ENCODE results near the gene STT3A.
A peak's percentile ranks its signal among the peaks of the same experiment; 100 is the strongest.

The STT3A gene

DNA sequence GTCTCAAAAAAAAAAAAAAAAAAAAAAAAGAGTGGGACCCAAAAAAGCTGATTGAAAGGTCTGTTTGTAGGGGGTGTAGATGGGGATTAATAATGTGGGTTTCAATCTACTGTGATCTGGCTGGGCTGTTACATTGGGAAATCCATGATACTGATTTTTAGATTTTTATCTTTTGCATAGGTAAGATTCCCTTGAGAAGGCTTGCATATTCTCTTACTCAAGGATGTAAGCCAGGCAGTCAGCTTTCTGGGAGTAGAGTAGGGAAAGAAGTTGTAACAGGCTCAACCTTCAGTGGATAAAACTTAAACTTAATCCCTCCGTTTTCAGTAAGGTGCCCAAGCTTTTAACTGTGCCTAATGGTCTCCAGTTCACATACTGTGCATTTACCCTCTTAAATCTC is 30.4 kb downstream of the STT3A start:
- Histone ChIP-seq H3K4me3 (ENCODE audit: low read length) (no peak overlapping the region), H3K4me2 (ENCODE audit: low read length) (no peak overlapping the region), H3K27me3 (ENCODE audit: low read depth, low read length) (no peaks in the 10 kb centered on the region), H3K36me3 (replicated peaks; ENCODE audit: low read depth, low read length) (peaks cover 46% of the 10 kb centered on the region), H2AFZ (ENCODE audit: low read depth, low read length) (no peak overlapping the region), H3K27ac (ENCODE audit: low read length) (no peak overlapping the region), H3K4me1 (ENCODE audit: low read length) (peaks cover 14% of the 10 kb centered on the region), H3K79me2 (ENCODE audit: low read length) (peaks cover 31% of the 10 kb centered on the region), H3K9ac (ENCODE audit: low read length) (no peak overlapping the region), H3K9me3 (ENCODE audit: insufficient read depth, low read length) (no peaks in the 10 kb centered on the region), H4K20me1 (ENCODE audit: insufficient read depth, low read length) (0 out of 2 replicates have a peak, but pooled peaks cover 6% of the 10 kb centered on the region)
- TF ChIP-seq, protein P1, sequence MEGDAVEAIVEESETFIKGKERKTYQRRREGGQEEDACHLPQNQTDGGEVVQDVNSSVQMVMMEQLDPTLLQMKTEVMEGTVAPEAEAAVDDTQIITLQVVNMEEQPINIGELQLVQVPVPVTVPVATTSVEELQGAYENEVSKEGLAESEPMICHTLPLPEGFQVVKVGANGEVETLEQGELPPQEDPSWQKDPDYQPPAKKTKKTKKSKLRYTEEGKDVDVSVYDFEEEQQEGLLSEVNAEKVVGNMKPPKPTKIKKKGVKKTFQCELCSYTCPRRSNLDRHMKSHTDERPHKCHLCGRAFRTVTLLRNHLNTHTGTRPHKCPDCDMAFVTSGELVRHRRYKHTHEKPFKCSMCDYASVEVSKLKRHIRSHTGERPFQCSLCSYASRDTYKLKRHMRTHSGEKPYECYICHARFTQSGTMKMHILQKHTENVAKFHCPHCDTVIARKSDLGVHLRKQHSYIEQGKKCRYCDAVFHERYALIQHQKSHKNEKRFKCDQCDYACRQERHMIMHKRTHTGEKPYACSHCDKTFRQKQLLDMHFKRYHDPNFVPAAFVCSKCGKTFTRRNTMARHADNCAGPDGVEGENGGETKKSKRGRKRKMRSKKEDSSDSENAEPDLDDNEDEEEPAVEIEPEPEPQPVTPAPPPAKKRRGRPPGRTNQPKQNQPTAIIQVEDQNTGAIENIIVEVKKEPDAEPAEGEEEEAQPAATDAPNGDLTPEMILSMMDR (IDR thresholded peaks at IDR 0.05; ENCODE audit: low read depth, low read length) = no peak
- TF ChIP-seq EZH2phosphoT487 (IDR thresholded peaks at IDR 0.05; ENCODE audit: low read depth) = no peak

DNA sequence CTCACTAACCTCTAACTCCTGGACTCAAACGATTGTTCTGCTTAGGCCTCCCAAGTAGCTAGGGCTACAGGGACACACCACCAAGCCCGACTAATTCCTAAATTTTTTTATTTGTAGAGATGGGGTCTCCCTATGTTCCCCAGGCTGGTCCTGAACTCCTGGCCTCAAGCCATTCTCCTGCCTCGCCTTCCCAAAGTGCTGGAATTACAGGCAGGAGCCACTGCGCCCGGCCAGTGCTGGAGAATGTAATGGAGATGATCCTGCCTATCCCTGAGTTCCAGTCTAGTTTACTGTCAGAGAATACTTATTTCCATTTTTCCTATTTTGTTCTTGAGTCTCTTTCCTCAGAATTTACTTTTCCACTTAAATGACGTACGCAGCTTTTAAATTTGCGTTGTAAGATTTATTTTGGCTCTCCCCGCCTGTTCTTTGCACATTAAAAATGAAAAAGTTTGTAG is 32.1 kb downstream of the STT3A start, which contains the start of gene CHEK1:
Gene CHEK1, plus strand, starts transcription at position 408 of the 458 bp plus-strand sequence. CDS start 1,606 bp downstream, outside the sequence.
- peak within 1 kb of the TSS; percentile 87 for H3K4me2 ChIP-seq (ENCODE audit: low read length)
- TF ChIP-seq EZH2phosphoT487 (IDR thresholded peaks at IDR 0.05; ENCODE audit: low read depth) = no peak
- TF ChIP-seq, protein P1 (IDR thresholded peaks at IDR 0.05; ENCODE audit: low read depth, low read length) = no peak
- no peaks in the 10 kb centered on the region for H3K9me3 ChIP-seq (ENCODE audit: insufficient read depth, low read length)
- peaks cover 43% of the 10 kb centered on the region for H3K36me3 ChIP-seq (replicated peaks; ENCODE audit: low read depth, low read length)
- H3K4me3 ChIP-seq (ENCODE audit: low read length) = peak within 1 kb of the TSS; percentile 93
- H3K9ac ChIP-seq (ENCODE audit: low read length) = peak within 1 kb of the TSS; percentile 93
- H3K27ac ChIP-seq (ENCODE audit: low read length) = peak within 1 kb of the TSS; percentile 86
- peaks cover 46% of the 10 kb centered on the region for H3K79me2 ChIP-seq (ENCODE audit: low read length)
- peaks cover 14% of the 10 kb centered on the region for H3K4me1 ChIP-seq (ENCODE audit: low read length)
- peak within 1 kb of the TSS; percentile 68 for H2AFZ ChIP-seq (ENCODE audit: low read depth, low read length)
- no peaks in the 10 kb centered on the region for H3K27me3 ChIP-seq (ENCODE audit: low read depth, low read length)
- 0 out of 2 replicates have a peak, but pooled peaks cover 6% of the 10 kb centered on the region for H4K20me1 ChIP-seq (ENCODE audit: insufficient read depth, low read length)

DNA sequence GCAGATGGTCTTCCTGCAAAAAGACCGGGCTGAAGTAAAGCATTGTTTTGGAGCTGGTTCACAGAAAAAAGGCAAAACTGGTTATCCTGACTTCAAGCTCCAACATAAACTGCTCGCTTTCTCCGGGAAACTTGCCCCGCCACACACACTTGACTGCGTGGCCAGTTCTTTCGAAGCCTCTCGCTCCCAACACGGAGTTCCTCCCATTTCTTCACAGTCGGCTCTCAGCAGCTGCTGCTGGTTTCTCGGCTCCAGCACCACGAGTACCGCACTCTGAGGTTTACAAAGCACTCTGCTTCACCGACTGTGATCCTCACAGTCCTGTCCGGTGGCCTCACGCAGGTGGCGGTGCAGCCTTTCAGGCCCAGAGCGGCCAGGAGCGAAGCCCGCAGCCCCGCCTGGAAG is 32.6 kb downstream of the STT3A start:
- H3K36me3 ChIP-seq (replicated peaks; ENCODE audit: low read depth, low read length) = peaks cover 42% of the 10 kb centered on the region
- peaks cover 50% of the 10 kb centered on the region for H3K79me2 ChIP-seq (ENCODE audit: low read length)
- H3K9me3 ChIP-seq (ENCODE audit: insufficient read depth, low read length) = no peaks in the 10 kb centered on the region
- no peaks in the 10 kb centered on the region for H3K27me3 ChIP-seq (ENCODE audit: low read depth, low read length)
- H4K20me1 ChIP-seq (ENCODE audit: insufficient read depth, low read length) = 0 out of 2 replicates have a peak, but pooled peaks cover 6% of the 10 kb centered on the region
- peak overlapping the region; percentile 68 for H2AFZ ChIP-seq (ENCODE audit: low read depth, low read length)
- H3K9ac ChIP-seq (ENCODE audit: low read length) = peak overlapping the region; percentile 93
- peak overlapping the region; percentile 87 for H3K4me2 ChIP-seq (ENCODE audit: low read length)
- peaks cover 14% of the 10 kb centered on the region for H3K4me1 ChIP-seq (ENCODE audit: low read length)
- peak overlapping the region; percentile 93 for H3K4me3 ChIP-seq (ENCODE audit: low read length)
- no peak for TF ChIP-seq EZH2phosphoT487 (IDR thresholded peaks at IDR 0.05; ENCODE audit: low read depth)
- TF ChIP-seq, protein P1 (IDR thresholded peaks at IDR 0.05; ENCODE audit: low read depth, low read length) = no peak
- peak overlapping the region; percentile 86 for H3K27ac ChIP-seq (ENCODE audit: low read length)

DNA sequence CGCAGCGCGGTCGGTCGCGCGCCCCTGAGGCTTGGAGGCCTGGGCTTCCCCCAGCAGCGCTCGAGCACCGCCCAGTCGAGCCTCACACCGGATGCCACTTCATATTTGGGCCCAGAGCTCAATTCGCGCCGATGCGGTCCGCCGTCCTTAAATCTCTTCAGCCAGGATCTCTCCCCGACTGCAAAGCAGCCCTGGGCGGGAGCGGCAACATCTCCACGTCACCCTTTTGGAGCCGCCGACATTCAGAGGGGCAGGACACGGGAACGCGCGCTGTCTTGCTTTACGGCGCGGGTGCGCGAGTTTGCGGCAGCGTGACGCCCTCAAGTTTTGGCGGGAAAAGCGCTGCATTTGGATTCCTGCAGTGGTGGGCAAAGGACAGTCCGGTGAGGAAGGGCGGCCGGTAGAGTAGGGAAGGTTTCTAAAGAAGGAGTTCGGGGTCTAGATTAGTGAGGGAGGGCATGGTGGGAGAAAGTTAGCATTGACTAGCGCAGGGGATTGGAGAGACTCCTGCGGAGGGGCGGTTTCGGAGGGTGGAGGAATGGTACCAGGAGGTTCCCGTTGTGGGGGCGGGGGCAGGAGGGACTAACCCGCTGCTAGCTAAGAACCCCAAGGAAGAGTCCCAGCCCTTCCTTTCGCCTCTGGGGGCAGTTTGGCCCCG is 33.1 kb downstream of the STT3A start:
- Histone ChIP-seq H3K4me2 (ENCODE audit: low read length) (peak overlapping the region; percentile 87), H3K27ac (ENCODE audit: low read length) (peak overlapping the region; percentile 86), H3K27me3 (ENCODE audit: low read depth, low read length) (no peaks in the 10 kb centered on the region), H4K20me1 (ENCODE audit: insufficient read depth, low read length) (0 out of 2 replicates have a peak, but pooled peaks cover 6% of the 10 kb centered on the region), H3K4me3 (ENCODE audit: low read length) (peak overlapping the region; percentile 93), H3K4me1 (ENCODE audit: low read length) (peaks cover 14% of the 10 kb centered on the region), H3K9me3 (ENCODE audit: insufficient read depth, low read length) (no peaks in the 10 kb centered on the region), H3K36me3 (replicated peaks; ENCODE audit: low read depth, low read length) (peaks cover 38% of the 10 kb centered on the region), H3K9ac (ENCODE audit: low read length) (peak overlapping the region; percentile 93), H2AFZ (ENCODE audit: low read depth, low read length) (peak overlapping the region; percentile 68), H3K79me2 (ENCODE audit: low read length) (peaks cover 54% of the 10 kb centered on the region)
- TF ChIP-seq, protein P1 (IDR thresholded peaks at IDR 0.05; ENCODE audit: low read depth, low read length) = no peak
- TF ChIP-seq EZH2phosphoT487 (IDR thresholded peaks at IDR 0.05; ENCODE audit: low read depth) = no peak
